Ishikawa (cell line): Measurements from ENCODE around the gene NR3C2.

ENCODE experiments used
- CEBPB ChIP-seq: IDR thresholded peaks from 2 replicates; pipeline ENCODE4 v1.6.1; 2012
- CREB1 ChIP-seq: IDR thresholded peaks from 2 replicates; pipeline ENCODE4 v1.6.1; 2012; ENCODE audit warnings: low read depth
- EGR1 ChIP-seq: IDR thresholded peaks from 2 replicates; pipeline ENCODE4 v1.6.1; 2012
- EP300 ChIP-seq: IDR thresholded peaks from 2 replicates; pipeline ENCODE4 v1.6.1; 2012; ENCODE audit warnings: borderline replicate concordance
- FOXM1 ChIP-seq: IDR thresholded peaks from 2 replicates; pipeline ENCODE4 v1.6.1; 2012; ENCODE audit warnings: low read depth, borderline replicate concordance
- NFIC ChIP-seq: IDR thresholded peaks from 2 replicates; pipeline ENCODE4 v1.6.1; 2012
- RAD21 ChIP-seq: IDR thresholded peaks from 2 replicates; pipeline ENCODE4 v1.6.1; 2012; ENCODE audit warnings: low read depth
- REST ChIP-seq: IDR thresholded peaks from 2 replicates; pipeline ENCODE4 v1.6.1; 2012; ENCODE audit warnings: low read depth, mild to moderate bottlenecking
- TAF1 ChIP-seq: IDR thresholded peaks from 2 replicates; pipeline ENCODE4 v1.6.1; 2012; ENCODE audit warnings: low read depth, mild to moderate bottlenecking
- TCF12 ChIP-seq: IDR thresholded peaks from 2 replicates; pipeline ENCODE4 v1.6.1; 2012; ENCODE audit warnings: low read depth
- TEAD4 ChIP-seq: IDR thresholded peaks from 2 replicates; pipeline ENCODE4 v1.6.1; 2012
- USF1 ChIP-seq: IDR thresholded peaks from 2 replicates; pipeline ENCODE4 v1.6.1; 2012
- YY1 ChIP-seq: IDR thresholded peaks from 2 replicates; pipeline ENCODE4 v1.6.1; 2012; ENCODE audit warnings: low read depth
- ZBTB7A ChIP-seq: IDR thresholded peaks from 2 replicates; pipeline ENCODE4 v1.6.1; 2012; ENCODE audit warnings: low read depth
- TF ChIP-seq, protein P1 (sequence below): IDR thresholded peaks from 2 replicates; pipeline ENCODE4 v1.6.1; 2012

Gene NR3C2

DNA sequence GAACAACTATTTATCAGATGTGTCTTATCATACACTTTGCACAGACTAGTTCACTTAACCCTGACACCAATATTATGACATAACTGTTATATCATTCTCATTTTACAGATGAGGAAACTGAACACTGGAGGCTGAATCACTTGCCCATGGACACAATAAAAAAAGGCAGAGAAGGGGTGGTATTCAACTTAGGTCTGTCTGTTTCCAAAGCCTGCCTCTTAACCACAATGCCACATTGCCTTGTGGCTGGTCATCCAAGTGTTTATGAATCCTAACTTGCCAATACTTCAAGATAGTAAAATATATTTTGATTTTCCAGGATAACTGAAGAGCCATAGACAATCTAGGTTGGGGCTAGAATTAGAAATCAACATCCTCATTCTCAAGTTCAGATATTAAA, 327.8 kb downstream of the NR3C2 start:
- TF ChIP-seq EP300 (no peak), YY1 (no peak), NFIC (no peak), RAD21 (no peak), EGR1 (no peak), TCF12 (no peak), FOXM1 (no peak), ZBTB7A (no peak), TAF1 (no peak), CEBPB (no peak)

DNA sequence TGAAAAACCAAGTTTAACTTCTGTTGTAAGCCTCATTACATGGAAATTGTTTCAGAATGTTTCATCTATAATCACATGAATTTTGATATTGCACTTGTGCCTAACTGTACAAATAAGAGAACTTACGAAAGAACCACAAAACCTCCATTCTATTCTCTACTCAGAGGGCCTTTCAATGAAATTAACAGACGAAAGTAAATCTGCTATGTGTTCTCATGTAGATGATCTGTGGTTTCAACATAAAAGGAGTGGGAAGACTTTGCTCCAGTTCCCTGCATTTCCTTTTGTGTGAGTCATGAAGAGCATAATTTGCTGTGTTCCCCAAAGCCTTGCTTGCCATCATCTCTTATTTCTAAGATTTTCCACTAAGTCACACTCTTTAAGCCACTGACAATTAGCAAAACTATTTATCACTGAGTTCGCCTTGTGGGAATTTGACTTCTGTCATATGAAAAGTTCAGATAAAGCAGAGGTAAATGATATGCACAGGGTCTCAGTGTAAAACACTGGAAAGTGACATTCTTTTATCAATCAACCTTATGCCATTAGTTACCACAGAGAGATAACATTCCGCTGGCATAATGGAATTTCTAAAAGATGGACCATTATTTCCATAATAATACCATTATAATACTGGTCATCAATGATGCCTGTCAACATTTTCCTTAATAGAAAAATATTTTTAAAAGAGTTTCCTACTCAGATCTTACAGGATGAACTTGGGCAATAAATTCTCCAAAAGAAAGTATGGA, 329.8 kb downstream of the NR3C2 start:
- TF ChIP-seq EGR1 (no peak), CEBPB (no peak), YY1 (no peak), TAF1 (no peak), CREB1 (no peak), NFIC (no peak), RAD21 (no peak), USF1 (no peak)
- TF ChIP-seq, protein P1, sequence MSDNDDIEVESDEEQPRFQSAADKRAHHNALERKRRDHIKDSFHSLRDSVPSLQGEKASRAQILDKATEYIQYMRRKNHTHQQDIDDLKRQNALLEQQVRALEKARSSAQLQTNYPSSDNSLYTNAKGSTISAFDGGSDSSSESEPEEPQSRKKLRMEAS: no peak

GRCh38 chr4:148110169-148110568, 332.0 kb downstream of the NR3C2 start:
- TF ChIP-seq YY1 (no peak), CEBPB (no peak), TCF12 (no peak), RAD21 (no peak), USF1 (no peak)

DNA sequence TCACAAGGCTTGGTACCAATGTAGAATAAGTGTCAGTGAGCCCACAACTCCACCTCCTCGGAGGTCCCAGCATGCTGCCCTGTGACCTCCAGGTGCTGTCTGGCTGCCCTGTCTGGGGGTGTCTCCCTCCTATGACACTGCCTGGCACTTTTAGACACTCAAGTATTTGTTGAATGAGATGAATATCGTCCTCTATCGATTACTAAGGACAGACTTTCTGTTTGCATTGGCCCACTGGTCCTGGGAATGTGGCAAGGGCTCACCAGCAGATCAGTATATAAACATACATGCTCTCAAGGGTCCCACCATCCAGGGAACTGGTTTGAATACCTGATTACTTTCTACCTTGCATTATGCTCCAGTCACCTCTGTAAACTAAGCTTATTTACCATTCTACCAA, 333.0 kb downstream of the NR3C2 start:
- TF ChIP-seq YY1 (no peak), EGR1 (no peak), CEBPB (no peak), EP300 (no peak), NFIC (no peak), TCF12 (no peak), USF1 (no peak), CREB1 (no peak), TAF1 (no peak), FOXM1 (no peak), ZBTB7A (no peak), REST (no peak), RAD21 (no peak), TEAD4 (no peak)
- TF ChIP-seq, protein P1: no peak

DNA sequence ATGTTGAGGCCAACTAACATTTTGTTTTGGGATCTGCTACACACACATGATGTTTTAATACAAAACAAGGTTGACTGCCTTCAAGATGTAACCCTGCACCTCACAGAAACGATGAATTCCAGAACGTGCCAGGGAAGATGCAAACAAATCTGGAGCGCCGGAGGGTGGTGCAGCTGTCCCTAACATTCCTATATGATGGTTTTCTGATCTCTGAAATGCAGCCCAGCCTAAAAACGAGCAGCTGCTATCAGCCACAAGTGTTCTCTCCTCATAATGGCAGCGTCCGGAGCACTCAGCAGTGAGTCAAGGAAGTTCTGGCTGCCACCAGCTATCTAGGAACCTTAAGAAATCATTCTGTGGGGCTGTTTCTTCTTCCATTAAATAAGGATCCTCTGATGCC, 333.4 kb downstream of the NR3C2 start:
- TF ChIP-seq FOXM1 (no peak), CREB1 (no peak), EGR1 (no peak), TEAD4 (no peak), RAD21 (no peak), NFIC (no peak), YY1 (no peak), ZBTB7A (no peak), USF1 (no peak), TCF12 (no peak), REST (no peak), EP300 (no peak), TAF1 (no peak), CEBPB (no peak)
- TF ChIP-seq, protein P1: no peak
